Measurements from ENCODE around the gene EDC4.
A peak's percentile ranks its signal among the peaks of the same experiment; 100 is the strongest.

The EDC4 gene

GRCh38 chr16:67853670-67854069, 19.2 kb upstream of the EDC4 start:
- TF ChIP-seq, protein P1, sequence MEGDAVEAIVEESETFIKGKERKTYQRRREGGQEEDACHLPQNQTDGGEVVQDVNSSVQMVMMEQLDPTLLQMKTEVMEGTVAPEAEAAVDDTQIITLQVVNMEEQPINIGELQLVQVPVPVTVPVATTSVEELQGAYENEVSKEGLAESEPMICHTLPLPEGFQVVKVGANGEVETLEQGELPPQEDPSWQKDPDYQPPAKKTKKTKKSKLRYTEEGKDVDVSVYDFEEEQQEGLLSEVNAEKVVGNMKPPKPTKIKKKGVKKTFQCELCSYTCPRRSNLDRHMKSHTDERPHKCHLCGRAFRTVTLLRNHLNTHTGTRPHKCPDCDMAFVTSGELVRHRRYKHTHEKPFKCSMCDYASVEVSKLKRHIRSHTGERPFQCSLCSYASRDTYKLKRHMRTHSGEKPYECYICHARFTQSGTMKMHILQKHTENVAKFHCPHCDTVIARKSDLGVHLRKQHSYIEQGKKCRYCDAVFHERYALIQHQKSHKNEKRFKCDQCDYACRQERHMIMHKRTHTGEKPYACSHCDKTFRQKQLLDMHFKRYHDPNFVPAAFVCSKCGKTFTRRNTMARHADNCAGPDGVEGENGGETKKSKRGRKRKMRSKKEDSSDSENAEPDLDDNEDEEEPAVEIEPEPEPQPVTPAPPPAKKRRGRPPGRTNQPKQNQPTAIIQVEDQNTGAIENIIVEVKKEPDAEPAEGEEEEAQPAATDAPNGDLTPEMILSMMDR (IDR thresholded peaks at IDR 0.05; ENCODE audit: low read depth, low read length): no peak
- no peak overlapping the region for H3K4me3 ChIP-seq (replicated peaks in 1 of 2; ENCODE audit: low read depth in 2 of 2, low read length in 2 of 2)
- no peak for DNase-seq (ENCODE audit: low read depth in 2 of 2)

DNA sequence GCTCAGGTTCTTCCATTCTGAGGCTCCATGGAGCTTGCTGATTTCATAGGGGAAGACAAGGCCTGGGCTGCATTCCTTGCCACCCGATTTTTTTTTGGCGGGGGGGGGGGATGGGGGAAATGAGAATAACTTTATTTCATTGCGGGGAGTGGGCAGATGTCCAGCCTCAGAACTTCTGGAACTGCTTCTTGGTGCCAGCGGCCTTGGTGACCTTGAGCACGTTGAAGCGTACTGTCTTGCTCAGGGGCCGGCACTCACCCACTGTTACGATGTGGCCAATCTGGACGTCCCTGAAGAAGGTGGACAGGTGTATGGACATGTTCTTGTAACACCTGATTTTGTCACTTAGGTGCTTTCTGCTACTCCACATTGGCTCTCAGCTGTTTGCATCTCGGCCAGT, 17.1 kb upstream of the EDC4 start:
- no peak for DNase-seq (ENCODE audit: low read depth in 2 of 2)
- TF ChIP-seq, protein P1 (IDR thresholded peaks at IDR 0.05; ENCODE audit: low read depth, low read length): no peak
- H3K4me3 ChIP-seq (replicated peaks in 1 of 2; ENCODE audit: low read depth in 2 of 2, low read length in 2 of 2): no peak overlapping the region

DNA sequence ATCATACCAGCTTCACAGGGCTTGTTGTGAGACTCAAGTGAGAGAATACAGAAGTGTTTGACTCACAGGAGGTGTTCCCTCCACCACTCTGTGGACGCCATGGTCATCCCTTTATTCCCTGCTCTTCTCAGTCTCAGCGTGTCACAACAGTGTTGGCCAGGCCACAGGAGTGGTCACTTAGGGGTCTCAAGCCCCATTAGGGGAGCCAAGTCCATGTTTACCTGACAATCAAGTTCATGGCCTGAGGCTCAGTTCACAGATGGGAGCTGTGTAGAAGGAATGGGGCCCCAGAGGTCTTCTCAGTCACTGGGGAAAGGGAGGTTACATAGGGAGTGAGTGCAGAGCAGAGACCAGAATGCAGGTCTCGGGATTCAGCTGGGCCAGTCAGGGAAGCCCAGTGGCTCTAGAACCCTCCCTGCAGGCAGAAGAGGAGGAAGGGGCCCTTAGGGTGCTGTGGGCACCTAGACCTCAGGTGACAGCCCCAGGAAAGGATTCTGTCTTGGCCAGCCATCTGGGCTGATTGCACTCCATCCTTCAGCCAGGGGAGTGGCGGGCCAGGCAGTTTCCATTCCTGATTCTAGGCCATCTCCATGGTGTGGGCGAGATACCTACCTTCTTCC, 15.8 kb upstream of the EDC4 start:
- no peak for DNase-seq (ENCODE audit: low read depth in 2 of 2)
- TF ChIP-seq, protein P1 (IDR thresholded peaks at IDR 0.05; ENCODE audit: low read depth, low read length): no peak
- H3K4me3 ChIP-seq (replicated peaks in 1 of 2; ENCODE audit: low read depth in 2 of 2, low read length in 2 of 2): no peak overlapping the region

- DNase-seq (ENCODE audit: low read depth in 2 of 2): peak; percentile 96 to 98
- TF ChIP-seq, protein P1 (IDR thresholded peaks at IDR 0.05; ENCODE audit: low read depth, low read length): no peak
- no peak overlapping the region for H3K4me3 ChIP-seq (replicated peaks in 1 of 2; ENCODE audit: low read depth in 2 of 2, low read length in 2 of 2)
Measured at GRCh38 chr16:67857547-67858233, 15.2 kb upstream of the EDC4 start.

GRCh38 chr16:67858500-67858899, 14.4 kb upstream of the EDC4 start:
- H3K4me3 ChIP-seq (replicated peaks in 1 of 2; ENCODE audit: low read depth in 2 of 2, low read length in 2 of 2): no peak overlapping the region
- TF ChIP-seq, protein P1 (IDR thresholded peaks at IDR 0.05; ENCODE audit: low read depth, low read length): no peak
- DNase-seq (ENCODE audit: low read depth in 2 of 2): no peak

DNA sequence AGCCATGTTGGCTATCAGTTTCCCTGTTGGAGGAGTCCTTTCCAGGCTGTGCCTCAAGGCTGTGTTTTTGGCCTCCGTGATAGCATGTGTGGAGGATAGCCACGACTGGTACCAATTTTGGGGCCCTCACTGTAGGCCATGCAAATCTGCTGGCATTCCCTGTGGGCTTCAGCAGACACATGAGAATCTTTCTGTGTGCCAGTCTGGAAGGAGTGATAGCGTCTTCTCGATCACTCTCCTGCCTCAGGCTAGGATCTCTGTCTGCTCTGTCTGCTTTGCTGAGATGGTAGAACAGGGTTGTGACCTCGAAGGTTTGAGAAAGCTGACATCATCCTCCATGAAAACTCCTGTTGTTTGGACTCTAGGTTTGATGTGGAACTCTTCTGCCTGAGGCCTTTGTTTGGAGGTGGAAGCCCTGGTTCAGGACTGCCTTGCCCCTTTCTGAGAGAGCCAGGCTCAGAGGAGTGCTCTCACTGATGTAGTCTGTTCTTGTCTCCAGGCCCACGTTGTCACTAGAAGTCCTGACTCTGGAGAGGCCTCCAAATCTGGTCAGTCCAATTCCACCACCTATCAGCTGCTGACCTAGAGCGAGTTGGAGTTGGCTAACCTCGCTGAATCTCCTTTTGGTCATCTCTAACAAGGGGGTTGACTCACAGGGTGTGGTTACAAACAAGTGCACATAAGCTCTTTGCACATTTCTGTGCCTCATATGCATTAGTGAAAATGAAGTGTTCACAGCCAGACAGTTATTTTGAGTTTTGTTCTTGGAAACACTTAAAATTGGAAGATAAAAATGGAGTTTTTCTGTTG, 12.1 kb upstream of the EDC4 start:
- H3K4me3 ChIP-seq (replicated peaks in 1 of 2; ENCODE audit: low read depth in 2 of 2, low read length in 2 of 2): no peak overlapping the region
- TF ChIP-seq, protein P1 (IDR thresholded peaks at IDR 0.05; ENCODE audit: low read depth, low read length): no peak
- DNase-seq (ENCODE audit: low read depth in 2 of 2): peak; percentile 17 to 77

All from cardiac fibroblast (primary cell).